Panc1 (cell line): ENCODE data around the gene PDXK. TPM values are rescaled to one million over a fixed set of nuclear protein-coding genes. Genes with fewer than 3 reads are reported as not detected.

Experiments
- ATAC-seq: fragments of 200-7000 bp; cut with Tn5 transposase; 2 replicates; pipeline ENCODE4 v1.9.1; 2020; ENCODE audit warnings: mild to moderate bottlenecking, moderate library complexity
- BruUV-seq: library from RNA; stranded (reverse); fragments of 400-500 nt; replicated peaks from 2 replicates; lab custom pipeline; 2021; lab: Mats Ljungman, UMichigan
- CTCF ChIA-PET: fragments of 300-600 bp; sonication (Branson Sonifier 250); formaldehyde crosslinking; loops from one replicate; lab custom pipeline; 2022; ENCODE audit warnings: antibody characterized with exemption; lab: Charles Lee
- POLR2A ChIA-PET: fragments of 300-600 bp; sonication (Branson Sonifier 250); formaldehyde crosslinking; loops from one replicate; lab custom pipeline; 2022; ENCODE audit warnings: antibody characterized with exemption; lab: Charles Lee
- DNase-seq: peaks from one replicate; pipeline ENCODE4 v3.0.0-alpha.2; 2010; ENCODE audit warnings: low read depth, low spot score
- H3K27ac ChIP-seq: 2 replicates; pipeline ENCODE4 v1.5.1; 2011; ENCODE audit warnings: mild to moderate bottlenecking, low read length, inconsistent platforms
- H3K27me3 ChIP-seq: fragments of 200-500 bp; sonication (Bioruptor generic); 2 replicates; pipeline ENCODE4 v1.6.0; 2014; ENCODE audit warnings: low read length, inconsistent platforms; ENCODE audit not compliant: control insufficient read depth, insufficient read depth
- H3K36me3 ChIP-seq: fragments of 200-500 bp; sonication (Bioruptor generic); 2 replicates; pipeline ENCODE4 v1.5.1; 2014; ENCODE audit warnings: inconsistent platforms, mild to moderate bottlenecking, low read length, moderate library complexity; ENCODE audit not compliant: control insufficient read depth, insufficient read depth
- H3K4me1 ChIP-seq: 2 replicates; pipeline ENCODE4 v1.5.1; 2011; ENCODE audit warnings: inconsistent platforms, mild to moderate bottlenecking, low read length, moderate library complexity; ENCODE audit not compliant: control insufficient read depth, insufficient read depth
- H3K4me3 ChIP-seq, 2 experiments: 2 replicates each; pipeline ENCODE4 v1.5.1; 2011 to 2012; ENCODE audit warnings: low read depth in 2 of 2, low read length in 2 of 2, mild to moderate bottlenecking in 2 of 2, inconsistent platforms in 1 of 2, moderate library complexity in 1 of 2
- H3K9me3 ChIP-seq: fragments of 200-500 bp; sonication (Bioruptor generic); 2 replicates; pipeline ENCODE4 v1.5.1; 2014; ENCODE audit warnings: low read depth, mild to moderate bottlenecking, inconsistent platforms, low read length, moderate library complexity; ENCODE audit not compliant: control insufficient read depth, insufficient read depth
- CTCF ChIP-seq: fragments of 450-650 bp; IDR thresholded peaks from 2 replicates; pipeline ENCODE4 v1.5.1; 2017; ENCODE audit warnings: mild to moderate bottlenecking
- POLR2AphosphoS5 ChIP-seq: IDR thresholded peaks from 2 replicates; pipeline ENCODE4 v1.6.1; 2012; ENCODE audit warnings: mild to moderate bottlenecking, low read depth, low read length, moderate library complexity
- REST ChIP-seq, 2 experiments: IDR thresholded peaks; 2 replicates each; pipeline ENCODE4 v1.6.1; 2011 to 2012; ENCODE audit warnings: low read depth in 2 of 2, control low read depth in 1 of 2, low read length in 1 of 2, mild to moderate bottlenecking in 1 of 2, moderate library complexity in 1 of 2; ENCODE audit not compliant: insufficient read depth in 1 of 2
- SIN3A ChIP-seq: IDR thresholded peaks from 2 replicates; pipeline ENCODE4 v1.6.1; 2012; ENCODE audit warnings: low read depth, mild to moderate bottlenecking, low read length, moderate library complexity, borderline replicate concordance; ENCODE audit not compliant: insufficient read depth
- TCF7L2 ChIP-seq: IDR thresholded peaks from 2 replicates; pipeline ENCODE4 v1.6.1; 2011; ENCODE audit warnings: mild to moderate bottlenecking, low read depth, low read length, inconsistent platforms
- in situ Hi-C: cut with HindIII; loops from 2 replicates; pipeline ENCODE4 v1.10.0; 2016; ENCODE audit warnings: low sequenced_read_pairs, low pct_unique_long_range_greater_than_20kb
- intact Hi-C: fragments of 100-400 bp; cut with micrococcal nuclease; formaldehyde crosslinking; loops from one replicate; pipeline ENCODE4 v1.10.0; 2022; ENCODE audit not compliant: unreplicated experiment
- total RNA-seq: library from RNA; stranded (reverse); gene quantifications from one replicate; pipeline ENCODE4 v1.2.1, GENCODE V29; 2021; ENCODE audit not compliant: unreplicated experiment

The PDXK gene
- total RNA-seq, 1 experiment from 2014 or later: 184 TPM

- ATAC-seq (peak; percentile 39), DNase-seq (no peak)
- H3K27ac ChIP-seq: peak overlapping the region; percentile 92
- intact Hi-C loops: no loop called here
- in situ Hi-C loops: no loop called here
- no peaks in the 10 kb centered on the region for H3K27me3 ChIP-seq
- TF ChIP-seq CTCF (no peak), SIN3A (no peak), TCF7L2 (no peak), REST (IDR thresholded peaks at IDR 0.05; ENCODE audit: insufficient read depth in 1 of 2, low read depth in 2 of 2, low read length in 1 of 2) (no peak), POLR2AphosphoS5 (no peak)
- POLR2A ChIA-PET: interaction anchor here (0.6 kb wide), 1 partner anchor 8 kb away, joined by 7 read pairs; no protein-coding TSS in a partner anchor
- CTCF ChIA-PET: no interaction called here
- no peaks in the 10 kb centered on the region for H3K36me3 ChIP-seq
- BruUV-seq: no TSS peak
- H3K4me3 ChIP-seq: peak overlapping the region; percentile 28 to 53
- H3K4me1 ChIP-seq: peaks cover 77% of the 10 kb centered on the region
- no peaks in the 10 kb centered on the region for H3K9me3 ChIP-seq
Measured at GRCh38 chr21:43728154-43728466, 9.2 kb downstream of the PDXK start.

GRCh38 chr21:43728467-43729390, 9.8 kb downstream of the PDXK start:
- in situ Hi-C loops: no loop called here
- TF ChIP-seq TCF7L2 (no peak), REST (IDR thresholded peaks at IDR 0.05; ENCODE audit: insufficient read depth in 1 of 2, low read depth in 2 of 2, low read length in 1 of 2) (peak in 1 of 2 experiments; percentile 37; a peak in 1 of 4 replicates), POLR2AphosphoS5 (peak; percentile 65), CTCF (no peak; the same call in 1 of the 2 replicates), SIN3A (no peak)

More at GRCh38 chr21:43728467-43729390, 9.8 kb downstream of the PDXK start:
- ChIA-PET CTCF (no interaction called here), POLR2A (interaction anchor here (0.6 kb wide), 2 partner anchors 7 to 61 kb away, joined by 3 to 7 read pairs; partner anchors contain the start of gene RRP1)
- Histone ChIP-seq H3K4me3 (peak overlapping the region; percentile 28 to 53), H3K4me1 (peaks cover 80% of the 10 kb centered on the region), H3K36me3 (no peaks in the 10 kb centered on the region), H3K27me3 (no peaks in the 10 kb centered on the region), H3K9me3 (no peaks in the 10 kb centered on the region), H3K27ac (peak overlapping the region; percentile 92)
- intact Hi-C loops: no loop called here
- ATAC-seq (peak; percentile 72), DNase-seq (peak; percentile 48)
- BruUV-seq: no TSS peak
